GM19239 (cell line): ENCODE data around the gene CD86.
"Not testable (repeated sequence)": the region's sequence is repeated elsewhere in the genome, so short reads cannot be mapped to it uniquely, and the experiment has no call there.

ENCODE experiments used
- DNase-seq: peaks from one replicate; pipeline ENCODE4 v3.0.0; 2011; ENCODE audit warnings: low spot score; ENCODE audit not compliant: insufficient read length
- FAIRE-seq: peaks from 2 replicates; lab custom pipeline; 2011; peaks lifted over from hg19 to GRCh38; lab: Jason Lieb, UNC

The CD86 gene

GRCh38 chr3:122055215-122055614, at the start of gene CD86:
Gene CD86 (plus strand): TSS chr3:122055362. CDS start chr3:122055490, 128 bp downstream.
- DNase-seq (no peak), FAIRE-seq (peak; percentile 94)

- FAIRE-seq (peak; percentile 58), DNase-seq (no peak)
Measured at GRCh38 chr3:122006267-122006666, 48.9 kb upstream of the CD86 start.

GRCh38 chr3:122008166-122008565, 47.0 kb upstream of the CD86 start:
- no peak for FAIRE-seq

GRCh38 chr3:122010506-122010905, 44.7 kb upstream of the CD86 start:
- FAIRE-seq: peak; percentile 76
- DNase-seq: no peak

More at GRCh38 chr3:122008166-122008565, 47.0 kb upstream of the CD86 start:
- no peak for DNase-seq

- FAIRE-seq: no peak
- DNase-seq: no peak
Measured at GRCh38 chr3:122011396-122011795, 43.8 kb upstream of the CD86 start.

GRCh38 chr3:122012821-122013220, 42.3 kb upstream of the CD86 start:
- DNase-seq: no peak
- no peak for FAIRE-seq

GRCh38 chr3:122013448-122013925, 41.7 kb upstream of the CD86 start:
- no peak for FAIRE-seq
- DNase-seq: no peak

GRCh38 chr3:122014741-122015140, 40.4 kb upstream of the CD86 start:
- peak; percentile 95 for FAIRE-seq
- DNase-seq: no peak

GRCh38 chr3:122019493-122019892, 35.7 kb upstream of the CD86 start:
- FAIRE-seq: peak; percentile 75
- DNase-seq: no peak

GRCh38 chr3:122021037-122021436, 34.1 kb upstream of the CD86 start:
- DNase-seq (no peak), FAIRE-seq (no peak)

GRCh38 chr3:122021811-122022401, 33.3 kb upstream of the CD86 start, which contains the start of gene ILDR1:
Gene ILDR1 (minus strand): TSS chr3:122022247. CDS start chr3:122022077, 170 bp downstream.
- DNase-seq (no peak), FAIRE-seq (peak; percentile 82)

GRCh38 chr3:122023335-122023910, 31.7 kb upstream of the CD86 start:
- DNase-seq: no peak
- peak; percentile 56 for FAIRE-seq

- no peak for DNase-seq
- FAIRE-seq: peak; percentile 76
Measured at GRCh38 chr3:122024800-122025199, 30.4 kb upstream of the CD86 start.

GRCh38 chr3:122025296-122025695, 29.9 kb upstream of the CD86 start:
- DNase-seq: peak; percentile 47

GRCh38 chr3:122030381-122031122, 24.6 kb upstream of the CD86 start:
- peak; percentile 98 for FAIRE-seq

More at GRCh38 chr3:122025296-122025695, 29.9 kb upstream of the CD86 start:
- FAIRE-seq: peak; percentile 98

GRCh38 chr3:122031123-122031468, 24.1 kb upstream of the CD86 start:
- no peak for DNase-seq
- no peak for FAIRE-seq

More at GRCh38 chr3:122030381-122031122, 24.6 kb upstream of the CD86 start:
- no peak for DNase-seq

GRCh38 chr3:122032531-122032930, 22.6 kb upstream of the CD86 start:
- DNase-seq (no peak), FAIRE-seq (no peak)

GRCh38 chr3:122033023-122033422, 22.1 kb upstream of the CD86 start:
- DNase-seq: no peak
- FAIRE-seq: peak; percentile 89

- not testable (repeated sequence) for DNase-seq, FAIRE-seq
Measured at GRCh38 chr3:122047296-122047695, 7.9 kb upstream of the CD86 start.

GRCh38 chr3:122047773-122048172, 7.4 kb upstream of the CD86 start:
- not testable (repeated sequence) for FAIRE-seq, DNase-seq

GRCh38 chr3:122052968-122053367, 2.2 kb upstream of the CD86 start:
- DNase-seq (no peak), FAIRE-seq (peak; percentile 87)
